Gastroesophageal sphincter (tissue), 3 donors: ENCODE measurements around the gene GIT1.

Experiments
- CTCF ChIP-seq, 4 experiments: fragments of 200-600 bp in 2 of 4; fragments of 450-650 bp in 2 of 4; sonication (generic) in 1 of 4; IDR thresholded peaks; one replicate each; pipeline ENCODE4 v1.5.1; 2017 to 2019; ENCODE audit warnings: antibody characterized with exemption in 4 of 4, mild to moderate bottlenecking in 2 of 4, moderate library complexity in 2 of 4
- POLR2A ChIP-seq, 2 donors: fragments of 450-650 bp; IDR thresholded peaks; one replicate each; pipeline ENCODE4 v1.6.1; 2017; ENCODE audit warnings: antibody characterized with exemption in 2 of 2, mild to moderate bottlenecking in 2 of 2, moderate library complexity in 1 of 2
- POLR2AphosphoS5 ChIP-seq: sonication (generic); formaldehyde crosslinking; IDR thresholded peaks from one replicate; pipeline ENCODE4 v1.6.1; 2017; ENCODE audit warnings: antibody characterized with exemption

- TF ChIP-seq CTCF (IDR thresholded peaks at IDR 0.05) (no peak), POLR2A (IDR thresholded peaks at IDR 0.05) (no peak), POLR2AphosphoS5 (no peak)
Measured at GRCh38 chr17:29582254-29582765, 7.1 kb downstream of the GIT1 start.
